GM10266 (cell line): Measurements from ENCODE around the gene GPR137.

Experiments
- DNase-seq: peaks from one replicate; pipeline ENCODE4 v3.0.0; 2012; ENCODE audit errors: extremely low spot score
- TF ChIP-seq, protein P1 (sequence below): IDR thresholded peaks from 2 replicates; pipeline ENCODE4 v1.5.1; 2012; ENCODE audit warnings: mild to moderate bottlenecking, low read depth; ENCODE audit not compliant: control insufficient read depth, insufficient read depth; ENCODE audit errors: missing control alignments

GPR137 gene

DNA sequence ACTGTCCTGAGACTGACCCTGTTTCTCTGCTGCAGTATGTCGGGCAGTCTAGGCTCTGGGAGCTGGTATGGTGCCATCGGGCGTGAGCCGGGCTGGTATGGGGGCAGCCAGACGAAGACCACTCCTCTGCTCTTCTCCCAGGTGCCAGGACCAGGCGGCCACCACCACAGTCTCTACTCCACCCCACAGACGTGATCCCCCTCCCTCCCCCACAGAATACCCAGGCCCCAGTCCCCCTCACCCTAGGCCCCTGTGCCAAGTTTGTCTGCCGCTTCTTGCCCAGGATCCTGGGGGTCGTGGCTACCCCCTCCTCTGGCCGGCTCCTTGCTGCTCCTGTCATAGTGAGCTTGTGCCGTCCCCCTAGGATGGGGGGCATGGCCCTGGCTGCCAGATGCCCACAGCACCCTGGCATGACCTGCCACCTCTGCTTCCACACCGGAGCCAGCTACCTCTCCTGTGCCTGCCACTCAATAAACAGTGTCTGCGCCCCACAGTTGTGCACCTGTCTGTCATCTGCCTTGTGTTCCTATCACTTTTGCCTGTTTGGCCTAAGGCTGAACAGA is 3.4 kb downstream of the GPR137 start:
- TF ChIP-seq, protein P1, sequence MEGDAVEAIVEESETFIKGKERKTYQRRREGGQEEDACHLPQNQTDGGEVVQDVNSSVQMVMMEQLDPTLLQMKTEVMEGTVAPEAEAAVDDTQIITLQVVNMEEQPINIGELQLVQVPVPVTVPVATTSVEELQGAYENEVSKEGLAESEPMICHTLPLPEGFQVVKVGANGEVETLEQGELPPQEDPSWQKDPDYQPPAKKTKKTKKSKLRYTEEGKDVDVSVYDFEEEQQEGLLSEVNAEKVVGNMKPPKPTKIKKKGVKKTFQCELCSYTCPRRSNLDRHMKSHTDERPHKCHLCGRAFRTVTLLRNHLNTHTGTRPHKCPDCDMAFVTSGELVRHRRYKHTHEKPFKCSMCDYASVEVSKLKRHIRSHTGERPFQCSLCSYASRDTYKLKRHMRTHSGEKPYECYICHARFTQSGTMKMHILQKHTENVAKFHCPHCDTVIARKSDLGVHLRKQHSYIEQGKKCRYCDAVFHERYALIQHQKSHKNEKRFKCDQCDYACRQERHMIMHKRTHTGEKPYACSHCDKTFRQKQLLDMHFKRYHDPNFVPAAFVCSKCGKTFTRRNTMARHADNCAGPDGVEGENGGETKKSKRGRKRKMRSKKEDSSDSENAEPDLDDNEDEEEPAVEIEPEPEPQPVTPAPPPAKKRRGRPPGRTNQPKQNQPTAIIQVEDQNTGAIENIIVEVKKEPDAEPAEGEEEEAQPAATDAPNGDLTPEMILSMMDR = no peak
- DNase-seq = no peak

DNA sequence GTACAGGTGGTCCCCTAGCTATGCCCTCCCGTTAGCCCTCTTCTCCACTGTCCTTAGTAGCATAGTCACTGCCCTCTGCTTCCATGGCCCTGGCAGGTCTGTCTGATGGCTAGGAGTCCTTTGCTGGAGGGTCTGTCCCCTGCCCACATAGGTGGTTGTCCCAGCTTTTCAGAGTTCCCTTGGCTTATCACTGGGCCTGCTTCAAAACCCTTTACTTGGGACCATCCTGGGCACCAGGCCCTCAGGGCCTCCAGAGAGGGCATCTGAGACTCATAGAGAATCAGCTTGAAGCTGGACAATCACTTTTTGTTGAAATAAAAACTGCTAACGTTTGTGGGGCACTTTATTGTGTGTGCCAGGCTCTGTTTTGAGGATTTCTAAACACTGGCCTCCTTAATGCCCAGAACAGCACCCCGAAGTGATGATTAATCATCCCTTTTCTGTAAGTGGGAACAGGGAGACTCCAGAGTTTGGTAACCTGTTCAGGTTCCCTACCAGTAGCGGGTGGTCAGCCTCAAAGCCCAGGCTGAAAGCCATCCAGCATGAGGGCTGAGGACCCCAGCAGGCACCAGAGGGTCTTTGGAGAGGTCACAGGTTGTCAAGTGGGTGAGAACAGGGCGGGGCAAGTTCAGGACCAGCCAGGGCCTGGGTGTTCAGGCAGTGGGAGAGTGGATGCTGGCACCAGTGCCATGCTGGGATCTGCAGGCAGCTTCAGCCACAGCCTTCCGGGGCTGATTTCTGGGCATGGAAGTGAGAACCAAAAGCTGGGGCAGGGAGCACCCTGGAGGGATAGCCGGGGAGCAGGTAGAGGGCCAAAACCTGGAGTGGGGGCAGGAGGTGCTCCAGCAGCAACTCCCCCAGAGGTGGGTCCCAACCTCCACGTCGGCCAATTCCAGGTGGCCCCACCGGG is 5.0 kb downstream of the GPR137 start:
- DNase-seq = no peak
- TF ChIP-seq, protein P1 = no peak

DNA sequence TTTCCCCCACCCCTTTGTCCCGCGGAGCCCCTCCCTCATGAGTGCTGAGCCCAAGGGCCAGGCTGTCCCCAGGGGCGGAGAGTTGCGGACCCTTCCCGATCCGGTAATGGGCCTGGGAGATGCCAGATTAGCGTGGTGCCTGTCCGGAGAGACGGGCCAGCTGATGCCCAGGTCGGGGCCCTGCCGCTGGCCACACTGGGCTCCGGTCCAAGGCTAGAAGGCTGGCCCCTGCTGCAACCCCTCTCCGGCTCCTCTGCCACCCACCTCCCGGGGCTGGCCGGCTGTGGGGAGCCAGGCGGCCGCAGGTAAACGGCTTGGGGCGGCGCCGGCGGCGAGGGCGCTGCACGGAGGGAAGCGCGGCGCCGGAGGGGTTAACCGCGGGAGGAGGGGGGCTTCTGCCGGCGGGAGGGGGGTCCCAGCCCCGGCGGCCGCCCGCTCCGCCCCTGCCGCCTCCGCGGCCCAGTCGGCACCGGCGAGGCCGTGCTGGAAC is 5.7 kb downstream of the GPR137 start, which contains the start of gene KCNK4:
TSS of gene KCNK4 (plus strand) at position 41 of the 490 bp plus-strand sequence. CDS start 1,717 bp downstream, outside the sequence.
- TF ChIP-seq, protein P1 = no peak
- no peak for DNase-seq

DNA sequence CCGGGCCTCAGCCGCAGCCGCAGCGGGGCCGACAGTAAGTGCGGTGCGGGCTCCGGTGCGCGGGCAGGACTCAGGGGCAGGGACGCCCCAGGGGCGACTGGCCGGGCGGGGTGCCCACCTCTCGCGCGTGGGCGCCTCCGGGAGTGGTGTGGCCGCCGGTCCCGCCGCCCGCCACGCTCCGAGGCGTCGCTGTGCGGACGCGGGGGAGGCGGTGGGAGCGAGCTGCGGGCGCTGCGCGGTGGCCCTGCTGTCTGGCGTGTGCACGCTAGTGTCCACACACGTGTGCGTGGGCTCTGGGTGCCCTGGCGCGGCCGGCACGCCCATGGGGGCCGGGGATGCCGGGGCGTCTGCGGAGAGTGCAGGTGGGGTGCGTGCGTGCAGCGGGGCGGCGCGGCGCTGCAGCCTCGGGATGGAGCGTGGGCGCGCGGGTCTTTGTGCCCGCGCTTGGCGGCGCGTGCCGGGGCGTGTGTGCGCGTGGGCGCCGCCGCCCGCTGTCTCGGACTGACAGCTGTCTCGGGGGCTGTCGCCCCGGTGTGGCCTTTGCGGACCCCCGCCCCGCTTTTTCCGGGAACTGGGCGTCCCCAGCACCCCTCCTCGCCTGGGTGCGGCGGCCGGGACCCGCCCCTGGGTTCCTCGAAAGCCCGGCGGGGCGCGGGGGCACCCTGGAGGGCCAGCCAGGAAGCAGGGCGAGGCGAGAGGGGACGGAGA is 6.3 kb downstream of the GPR137 start:
- TF ChIP-seq, protein P1 = no peak
- no peak for DNase-seq

DNA sequence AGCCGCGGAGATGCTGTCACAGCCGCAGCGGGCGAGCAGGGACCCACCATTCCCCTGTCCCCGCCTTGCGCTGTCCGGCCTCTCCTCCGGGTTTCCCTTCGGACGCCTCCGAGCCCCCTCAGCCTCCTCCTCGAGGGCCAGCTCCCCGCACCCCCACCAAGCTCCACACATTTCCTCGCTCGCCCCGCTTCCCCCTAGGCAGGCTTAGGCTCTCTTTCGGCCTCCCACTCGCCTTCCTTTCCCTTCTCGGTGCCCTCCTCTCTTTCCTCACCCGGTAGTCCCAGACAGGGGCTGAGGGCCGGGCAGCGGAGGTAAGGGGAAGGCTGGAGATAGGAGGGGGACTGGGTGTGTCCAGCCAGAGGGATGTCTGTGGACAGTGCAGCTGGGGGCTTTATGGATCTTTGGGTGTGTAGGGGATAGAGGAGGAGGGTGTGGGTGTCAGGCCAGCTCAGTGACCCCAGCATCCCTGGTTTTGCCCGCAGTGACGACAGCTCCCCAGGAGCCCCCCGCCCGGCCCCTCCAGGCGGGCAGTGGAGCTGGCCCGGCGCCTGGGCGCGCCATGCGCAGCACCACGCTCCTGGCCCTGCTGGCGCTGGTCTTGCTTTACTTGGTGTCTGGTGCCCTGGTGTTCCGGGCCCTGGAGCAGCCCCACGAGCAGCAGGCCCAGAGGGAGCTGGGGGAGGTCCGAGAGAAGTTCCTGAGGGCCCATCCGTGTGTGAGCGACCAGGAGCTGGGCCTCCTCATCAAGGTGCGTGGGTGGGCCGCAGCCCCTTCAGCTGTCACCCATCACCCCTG is 7.0 kb downstream of the GPR137 start:
- DNase-seq = no peak
- TF ChIP-seq, protein P1 = no peak

DNA sequence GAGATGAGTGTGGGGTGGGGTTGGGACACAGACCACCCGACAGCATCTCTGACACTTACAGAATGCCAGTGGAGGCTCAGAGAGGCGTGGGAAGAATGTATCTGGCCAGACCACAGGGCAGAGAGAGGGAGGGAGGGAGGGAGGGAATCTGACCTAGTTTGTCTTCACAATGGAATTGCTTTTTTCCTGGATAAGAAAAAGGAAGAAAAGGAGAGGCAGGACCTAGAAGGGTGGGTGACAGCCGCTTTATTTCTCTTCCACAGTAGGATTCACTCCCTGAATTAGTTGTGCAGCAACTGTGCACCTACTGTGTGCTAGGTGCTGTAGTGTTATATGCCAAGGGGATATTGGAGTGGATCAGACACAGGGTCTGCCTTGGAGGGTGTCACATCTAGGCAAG is 9.1 kb downstream of the GPR137 start:
- DNase-seq = no peak
- TF ChIP-seq, protein P1 = no peak
